ENCODE results near the gene EIF3D.
A peak's percentile ranks its signal among the peaks of the same experiment; 100 is the strongest.

Gene EIF3D

GRCh38 chr22:36470994-36471331 lies 58.0 kb downstream of the EIF3D start:
- TF ChIP-seq KLF10 (tag by site-specific recombination; IDR thresholded peaks at IDR 0.05) (no peak), SP3 (tag by site-specific recombination; IDR thresholded peaks at IDR 0.05) (no peak), ZNF202 (tag by site-specific recombination; IDR thresholded peaks at IDR 0.05; ENCODE audit: borderline replicate concordance) (no peak), BCL11B (tag by site-specific recombination; IDR thresholded peaks at IDR 0.05; ENCODE audit: low read depth) (no peak), GLIS2 (tag by site-specific recombination; IDR thresholded peaks at IDR 0.05) (no peak)
- TF ChIP-seq, protein P1, sequence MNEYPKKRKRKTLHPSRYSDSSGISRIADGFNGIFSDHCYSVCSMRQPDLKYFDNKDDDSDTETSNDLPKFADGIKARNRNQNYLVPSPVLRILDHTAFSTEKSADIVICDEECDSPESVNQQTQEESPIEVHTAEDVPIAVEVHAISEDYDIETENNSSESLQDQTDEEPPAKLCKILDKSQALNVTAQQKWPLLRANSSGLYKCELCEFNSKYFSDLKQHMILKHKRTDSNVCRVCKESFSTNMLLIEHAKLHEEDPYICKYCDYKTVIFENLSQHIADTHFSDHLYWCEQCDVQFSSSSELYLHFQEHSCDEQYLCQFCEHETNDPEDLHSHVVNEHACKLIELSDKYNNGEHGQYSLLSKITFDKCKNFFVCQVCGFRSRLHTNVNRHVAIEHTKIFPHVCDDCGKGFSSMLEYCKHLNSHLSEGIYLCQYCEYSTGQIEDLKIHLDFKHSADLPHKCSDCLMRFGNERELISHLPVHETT (tag by site-specific recombination; IDR thresholded peaks at IDR 0.05) = no peak
- Histone ChIP-seq H3K9me3 (ENCODE audit: control insufficient read depth, insufficient read depth, low read depth, low read length) (no peaks in the 10 kb centered on the region), H3K27ac (ENCODE audit: extremely low read depth, low read depth, low read length) (no peak overlapping the region), H3K4me1 (ENCODE audit: control insufficient read depth, insufficient read depth, low read length) (peaks cover 10% of the 10 kb centered on the region), H3K36me3 (ENCODE audit: control insufficient read depth in 2 of 2, insufficient read depth in 1 of 2, low read length in 2 of 2) (peaks cover 29 to 82% of the 10 kb centered on the region in 2 experiments), H3K4me3 (ENCODE audit: low read depth, low read length) (no peak overlapping the region)
- CTCF ChIA-PET = interaction anchor here (0.6 to 7.3 kb wide), 41 partner anchors 9 to 1605 kb away, joined by 3 to 132 read pairs (median 6); partner anchors contain the start of genes APOL2 and MYH9
- POLR2A ChIA-PET = interaction anchor here (1.1 to 1.9 kb wide), 9 partner anchors 11 to 183 kb away, joined by 3 to 13 read pairs (median 5); partner anchors contain the start of gene MYH9

DNA sequence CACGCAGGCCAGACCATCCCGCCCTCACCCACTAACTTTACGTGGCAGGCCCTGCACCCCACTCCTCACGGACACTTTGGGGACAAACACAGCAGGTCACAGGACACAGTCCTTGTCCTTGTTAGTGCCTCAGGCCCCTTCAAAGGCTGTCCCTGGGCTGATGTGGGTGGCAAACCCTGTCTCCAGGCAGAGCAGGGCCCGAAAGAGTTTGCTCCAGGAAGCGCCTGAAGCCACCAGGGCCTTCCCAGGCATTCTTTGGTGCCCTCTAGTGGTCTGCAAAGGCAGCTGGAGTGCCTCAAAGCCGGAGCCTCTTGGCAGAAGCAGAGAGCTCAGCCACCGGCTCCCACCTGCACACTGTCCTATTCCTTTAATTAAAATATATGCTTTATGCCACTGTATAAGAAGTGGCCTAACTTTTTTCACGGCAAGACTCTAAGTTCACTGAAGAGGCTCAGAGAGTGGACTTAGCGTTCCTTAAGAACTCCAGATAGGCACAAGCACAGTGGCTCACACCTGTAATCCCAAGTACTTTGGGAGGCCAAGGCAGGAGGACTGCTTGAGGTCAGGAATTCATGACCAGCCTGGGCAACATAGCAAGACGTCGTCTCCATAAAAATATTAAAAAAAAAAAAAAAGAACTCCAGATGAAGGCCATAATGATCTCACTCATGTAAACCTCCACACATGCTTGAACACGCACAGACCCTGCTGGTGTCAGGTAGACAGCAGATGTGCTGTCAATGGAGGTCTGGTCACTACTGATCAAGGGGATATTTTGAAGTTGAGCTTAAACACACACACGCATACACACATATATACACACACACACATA lies 58.6 kb downstream of the EIF3D start:
- peaks cover 23 to 81% of the 10 kb centered on the region in 2 experiments for H3K36me3 ChIP-seq (ENCODE audit: control insufficient read depth in 2 of 2, insufficient read depth in 1 of 2, low read length in 2 of 2)
- no peak for TF ChIP-seq ZNF112 (tag by site-specific recombination; IDR thresholded peaks at IDR 0.05)
- TF ChIP-seq, protein P2, sequence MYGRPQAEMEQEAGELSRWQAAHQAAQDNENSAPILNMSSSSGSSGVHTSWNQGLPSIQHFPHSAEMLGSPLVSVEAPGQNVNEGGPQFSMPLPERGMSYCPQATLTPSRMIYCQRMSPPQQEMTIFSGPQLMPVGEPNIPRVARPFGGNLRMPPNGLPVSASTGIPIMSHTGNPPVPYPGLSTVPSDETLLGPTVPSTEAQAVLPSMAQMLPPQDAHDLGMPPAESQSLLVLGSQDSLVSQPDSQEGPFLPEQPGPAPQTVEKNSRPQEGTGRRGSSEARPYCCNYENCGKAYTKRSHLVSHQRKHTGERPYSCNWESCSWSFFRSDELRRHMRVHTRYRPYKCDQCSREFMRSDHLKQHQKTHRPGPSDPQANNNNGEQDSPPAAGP (tag by site-specific recombination; IDR thresholded peaks at IDR 0.05) = no peak
- TF ChIP-seq IKZF3 (tag by site-specific recombination; IDR thresholded peaks at IDR 0.05) = peak; percentile 52; the same call in 1 of the 2 replicates
- TF ChIP-seq RBAK (tag by site-specific recombination; IDR thresholded peaks at IDR 0.05) = no peak
- no peak for TF ChIP-seq ZNF114 (tag by site-specific recombination; IDR thresholded peaks at IDR 0.05)
- no peak for TF ChIP-seq ZNF19 (tag by site-specific recombination; IDR thresholded peaks at IDR 0.05; ENCODE audit: low read depth)
- TF ChIP-seq GFI1B (tag by site-specific recombination; IDR thresholded peaks at IDR 0.05) = no peak
- TF ChIP-seq ZNF239 (tag by site-specific recombination; IDR thresholded peaks at IDR 0.05) = no peak
- TF ChIP-seq ZBTB7A (tag by site-specific recombination; IDR thresholded peaks at IDR 0.05; ENCODE audit: low read depth) = no peak
- no peak for TF ChIP-seq ZBTB44 (tag by site-specific recombination; IDR thresholded peaks at IDR 0.05)
- no peak for TF ChIP-seq ZNF157 (tag by site-specific recombination; IDR thresholded peaks at IDR 0.05)
- TF ChIP-seq ZSCAN30 (tag by site-specific recombination; IDR thresholded peaks at IDR 0.05) = peak; percentile 74; the same call in 1 of the 2 replicates
- 0 out of 2 replicates have a peak, but pooled peaks have one; percentile 14 for TF ChIP-seq EGR2 (tag by site-specific recombination; IDR thresholded peaks at IDR 0.05; ENCODE audit: low read depth)
- TF ChIP-seq MZF1 (tag by site-specific recombination; IDR thresholded peaks at IDR 0.05; ENCODE audit: borderline replicate concordance) = no peak
- peak; percentile 64 for TF ChIP-seq ZBTB8A (tag by site-specific recombination; IDR thresholded peaks at IDR 0.05)
- TF ChIP-seq, protein P3, sequence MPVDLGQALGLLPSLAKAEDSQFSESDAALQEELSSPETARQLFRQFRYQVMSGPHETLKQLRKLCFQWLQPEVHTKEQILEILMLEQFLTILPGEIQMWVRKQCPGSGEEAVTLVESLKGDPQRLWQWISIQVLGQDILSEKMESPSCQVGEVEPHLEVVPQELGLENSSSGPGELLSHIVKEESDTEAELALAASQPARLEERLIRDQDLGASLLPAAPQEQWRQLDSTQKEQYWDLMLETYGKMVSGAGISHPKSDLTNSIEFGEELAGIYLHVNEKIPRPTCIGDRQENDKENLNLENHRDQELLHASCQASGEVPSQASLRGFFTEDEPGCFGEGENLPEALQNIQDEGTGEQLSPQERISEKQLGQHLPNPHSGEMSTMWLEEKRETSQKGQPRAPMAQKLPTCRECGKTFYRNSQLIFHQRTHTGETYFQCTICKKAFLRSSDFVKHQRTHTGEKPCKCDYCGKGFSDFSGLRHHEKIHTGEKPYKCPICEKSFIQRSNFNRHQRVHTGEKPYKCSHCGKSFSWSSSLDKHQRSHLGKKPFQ (tag by site-specific recombination; IDR thresholded peaks at IDR 0.05) = no peak
- TF ChIP-seq, protein P4, sequence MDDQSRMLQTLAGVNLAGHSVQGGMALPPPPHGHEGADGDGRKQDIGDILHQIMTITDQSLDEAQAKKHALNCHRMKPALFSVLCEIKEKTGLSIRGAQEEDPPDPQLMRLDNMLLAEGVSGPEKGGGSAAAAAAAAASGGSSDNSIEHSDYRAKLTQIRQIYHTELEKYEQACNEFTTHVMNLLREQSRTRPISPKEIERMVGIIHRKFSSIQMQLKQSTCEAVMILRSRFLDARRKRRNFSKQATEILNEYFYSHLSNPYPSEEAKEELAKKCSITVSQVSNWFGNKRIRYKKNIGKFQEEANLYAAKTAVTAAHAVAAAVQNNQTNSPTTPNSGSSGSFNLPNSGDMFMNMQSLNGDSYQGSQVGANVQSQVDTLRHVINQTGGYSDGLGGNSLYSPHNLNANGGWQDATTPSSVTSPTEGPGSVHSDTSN (CRISPR knock-in tag; IDR thresholded peaks at IDR 0.05) = peak; percentile 78; the same call in 1 of the 2 replicates
- TF ChIP-seq ZNF660 (tag by site-specific recombination; IDR thresholded peaks at IDR 0.05) = peak; percentile 75; the same call in 1 of the 2 replicates
- TF ChIP-seq ZNF654 (tag by site-specific recombination; IDR thresholded peaks at IDR 0.05; ENCODE audit: low read depth) = peak; percentile 91

More for the DNA sequence above, 58.6 kb downstream of the EIF3D start:
- ChIA-PET CTCF (interaction anchor here (0.5 to 7.3 kb wide), 60 partner anchors 8 to 1604 kb away, joined by 3 to 132 read pairs (median 4); partner anchors contain the start of genes APOL2 and MYH9), POLR2A (interaction anchor here (0.6 to 1.9 kb wide), 16 partner anchors 12 to 182 kb away, joined by 3 to 13 read pairs (median 4); partner anchors contain the start of gene MYH9)
- H3K9me3 ChIP-seq (ENCODE audit: control insufficient read depth, insufficient read depth, low read depth, low read length) = no peaks in the 10 kb centered on the region
- H3K27ac ChIP-seq (ENCODE audit: extremely low read depth, low read depth, low read length) = no peak overlapping the region
- H3K4me1 ChIP-seq (ENCODE audit: control insufficient read depth, insufficient read depth, low read length) = peaks cover 14% of the 10 kb centered on the region
- H3K4me3 ChIP-seq (ENCODE audit: low read depth, low read length) = no peak overlapping the region
